Measurements from ENCODE around the gene KRT222.

DNA sequence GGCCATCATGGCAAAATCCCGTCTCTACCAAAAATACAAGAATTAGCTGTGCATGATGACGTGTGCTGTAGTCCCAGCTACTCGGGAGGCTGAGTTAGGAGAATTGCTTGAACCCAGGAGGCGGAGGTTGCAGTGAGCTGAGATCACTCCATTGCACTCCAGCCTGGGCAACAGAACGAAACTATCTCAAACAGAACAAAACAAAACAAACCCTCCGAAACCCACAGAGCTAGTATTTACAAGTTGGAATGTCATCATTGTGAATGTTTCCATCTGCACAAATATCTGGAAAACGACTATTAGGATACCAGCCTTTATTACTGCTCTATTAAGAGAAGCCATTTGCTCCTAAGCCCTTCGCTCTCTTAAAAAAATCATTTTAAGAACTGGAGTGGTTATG lies 43.4 kb downstream of the KRT222 start:
- TF ChIP-seq POLR2A (IDR thresholded peaks at IDR 0.05), result no peak
- TF ChIP-seq, protein P1, sequence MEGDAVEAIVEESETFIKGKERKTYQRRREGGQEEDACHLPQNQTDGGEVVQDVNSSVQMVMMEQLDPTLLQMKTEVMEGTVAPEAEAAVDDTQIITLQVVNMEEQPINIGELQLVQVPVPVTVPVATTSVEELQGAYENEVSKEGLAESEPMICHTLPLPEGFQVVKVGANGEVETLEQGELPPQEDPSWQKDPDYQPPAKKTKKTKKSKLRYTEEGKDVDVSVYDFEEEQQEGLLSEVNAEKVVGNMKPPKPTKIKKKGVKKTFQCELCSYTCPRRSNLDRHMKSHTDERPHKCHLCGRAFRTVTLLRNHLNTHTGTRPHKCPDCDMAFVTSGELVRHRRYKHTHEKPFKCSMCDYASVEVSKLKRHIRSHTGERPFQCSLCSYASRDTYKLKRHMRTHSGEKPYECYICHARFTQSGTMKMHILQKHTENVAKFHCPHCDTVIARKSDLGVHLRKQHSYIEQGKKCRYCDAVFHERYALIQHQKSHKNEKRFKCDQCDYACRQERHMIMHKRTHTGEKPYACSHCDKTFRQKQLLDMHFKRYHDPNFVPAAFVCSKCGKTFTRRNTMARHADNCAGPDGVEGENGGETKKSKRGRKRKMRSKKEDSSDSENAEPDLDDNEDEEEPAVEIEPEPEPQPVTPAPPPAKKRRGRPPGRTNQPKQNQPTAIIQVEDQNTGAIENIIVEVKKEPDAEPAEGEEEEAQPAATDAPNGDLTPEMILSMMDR (IDR thresholded peaks at IDR 0.05 in 4 of 5, conservative IDR thresholded peaks at IDR 0.05 in 1 of 5), result no peak
